HepG2 (cell line): ENCODE measurements around the gene TMEM132D. TPM values are rescaled to one million over a fixed set of nuclear protein-coding genes. Genes with fewer than 3 reads are reported as not detected.

ENCODE experiments used
- ATAC-seq: fragments of 200-7000 bp; cut with Tn5 transposase; 3 replicates; pipeline ENCODE4 v1.9.1; 2020; ENCODE audit warnings: mild to moderate bottlenecking, moderate library complexity
- BruUV-seq: library from RNA; stranded (reverse); fragments of 400-500 nt; replicated peaks from 2 replicates; lab custom pipeline; 2021; lab: Mats Ljungman, UMichigan
- CTCF ChIA-PET: fragments of 300-600 bp; formaldehyde crosslinking; extraction: SDS; loops from one replicate; lab custom pipeline; 2021; ENCODE audit warnings: low total read pairs, inconsistent platforms, low intra/inter-chr PET ratio; lab: Yijun Ruan, JAX
- POLR2A ChIA-PET: fragments of 350-600 bp; sonication (Branson Sonifier 250); formaldehyde crosslinking; loops from one replicate; lab custom pipeline; 2020; ENCODE audit warnings: antibody characterized with exemption, inconsistent platforms; lab: Yijun Ruan, JAX
- DNase-seq: peaks from one replicate; pipeline ENCODE4 v3.0.0-alpha.2; 2015; ENCODE audit warnings: low spot score
- FAIRE-seq: peaks from 3 replicates; lab custom pipeline; 2011; peaks lifted over from hg19 to GRCh38; lab: Jason Lieb, UNC
- H2AFZ ChIP-seq: one replicate; pipeline ENCODE4 v1.6.1; 2011; ENCODE audit warnings: low read length, inconsistent platforms
- H3K27ac ChIP-seq: fragments of 300-600 bp; 3 replicates; pipeline ENCODE4 v1.8.0; 2011; ENCODE audit warnings: mixed run types, mild to moderate bottlenecking, mixed read lengths, low read length, inconsistent platforms; ENCODE audit not compliant: insufficient read depth; ENCODE audit errors: extremely low read length
- H3K27me3 ChIP-seq, 2 experiments: fragments of 200-600 bp in 1 of 2; 2 replicates in 1 of 2; 3 replicates in 1 of 2; pipeline versions ENCODE4 v1.6.0 to v1.8.0; 2011; ENCODE audit warnings: low read length in 2 of 2, mild to moderate bottlenecking in 2 of 2, moderate library complexity in 2 of 2, inconsistent platforms in 1 of 2; ENCODE audit not compliant: insufficient read depth in 2 of 2, control insufficient read depth in 1 of 2
- H3K36me3 ChIP-seq, 2 experiments: fragments of 200-600 bp in 1 of 2; replicated peaks in 1 of 2; 2 replicates in 1 of 2; 3 replicates in 1 of 2; pipeline versions ENCODE4 v1.5.1 to v1.8.0; 2011; ENCODE audit warnings: low read length in 2 of 2, inconsistent platforms in 1 of 2; ENCODE audit not compliant: insufficient read depth in 2 of 2, control insufficient read depth in 1 of 2
- H3K4me1 ChIP-seq: 2 replicates; pipeline ENCODE4 v1.5.1; 2012; ENCODE audit warnings: low read length, inconsistent platforms; ENCODE audit not compliant: insufficient read depth
- H3K4me2 ChIP-seq: 2 replicates; pipeline ENCODE4 v1.6.0; 2011; ENCODE audit warnings: low read depth, low read length, inconsistent platforms
- H3K4me3 ChIP-seq, 3 experiments: fragments of 200-600 bp in 1 of 3; sonication (generic), shearing (Covaris generic) in 1 of 3; replicated peaks in 1 of 3; 2 replicates each; pipeline ENCODE4 v1.5.1; 2011 to 2016; ENCODE audit warnings: low read length in 3 of 3, inconsistent platforms in 2 of 3, low read depth in 2 of 3, mild to moderate bottlenecking in 2 of 3, control low read depth in 1 of 3, mixed read lengths in 1 of 3; ENCODE audit not compliant: insufficient read depth in 1 of 3
- H3K79me2 ChIP-seq: one replicate; pipeline ENCODE4 v1.6.1; 2011; ENCODE audit warnings: low read length, inconsistent platforms; ENCODE audit not compliant: insufficient read depth
- H3K9ac ChIP-seq: 2 replicates; pipeline ENCODE4 v1.6.0; 2011; ENCODE audit warnings: mild to moderate bottlenecking, low read depth, low read length, inconsistent platforms; ENCODE audit not compliant: insufficient read depth
- H3K9me3 ChIP-seq: 2 replicates; pipeline ENCODE4 v1.5.1; 2012; ENCODE audit warnings: mild to moderate bottlenecking, low read length
- H4K20me1 ChIP-seq: 2 replicates; pipeline ENCODE4 v1.6.0; 2011; ENCODE audit warnings: inconsistent platforms, mild to moderate bottlenecking, low read length, moderate library complexity; ENCODE audit not compliant: insufficient read depth
- ATF4 ChIP-seq, 2 experiments: fragments of 450-650 bp in 1 of 2; sonication (generic) in 1 of 2; formaldehyde crosslinking; IDR thresholded peaks; 2 replicates each; pipeline versions ENCODE4 v1.5.0 to v1.8.0; 2020 to 2022; ENCODE audit warnings: mild to moderate bottlenecking in 1 of 2, missing genetic modification reagents in 1 of 2
- ETV5 ChIP-seq: IDR thresholded peaks from 2 replicates; pipeline ENCODE4 v1.6.1; 2018; ENCODE audit warnings: missing biosample characterization, missing genetic modification reagents, inconsistent platforms, borderline replicate concordance
- HHEX ChIP-seq: IDR thresholded peaks from 2 replicates; pipeline ENCODE4 v1.6.1; 2016; ENCODE audit warnings: control low read depth
- HMGXB3 ChIP-seq: sonication (generic); formaldehyde crosslinking; IDR thresholded peaks from 2 replicates; pipeline ENCODE4 v1.4.0; 2020; ENCODE audit warnings: missing genetic modification reagents, borderline replicate concordance
- HOXA7 ChIP-seq: sonication (generic); formaldehyde crosslinking; IDR thresholded peaks from 2 replicates; pipeline ENCODE4 v1.8.1; 2022; ENCODE audit warnings: mild to moderate bottlenecking, missing genetic modification reagents, moderate library complexity
- THYN1 ChIP-seq: sonication (generic); formaldehyde crosslinking; IDR thresholded peaks from 2 replicates; pipeline ENCODE4 v1.8.1; 2023; ENCODE audit warnings: low read depth, mild to moderate bottlenecking, moderate library complexity, missing genetic modification reagents, borderline replicate concordance
- ZFP82 ChIP-seq: sonication (generic); formaldehyde crosslinking; IDR thresholded peaks from 2 replicates; pipeline ENCODE4 v1.5.1; 2020; ENCODE audit warnings: mild to moderate bottlenecking, missing genetic modification reagents, borderline replicate concordance
- WGBS: methylation state at CpG from one replicate; pipeline ENCODE4 v1.1.6; 2017; ENCODE audit warnings: low lambda C conversion rate; 5-methylcytosine and 5-hydroxymethylcytosine counted together
- in situ Hi-C: cut with HindIII; loops from 2 replicates; pipeline ENCODE4 v1.10.0; 2017; ENCODE audit warnings: low pct_unique_long_range_greater_than_20kb; ENCODE audit not compliant: extremely low pct_ligation_motif_present
- intact Hi-C: fragments of 100-400 bp; cut with micrococcal nuclease; formaldehyde crosslinking; loops from one replicate; pipeline ENCODE4 v1.10.0; 2022; ENCODE audit not compliant: unreplicated experiment
- polyA plus RNA-seq, 8 experiments: library from polyadenylated mRNA; depleted of rRNA in 3 of 8; stranded (reverse) in 7 of 8; unstranded in 1 of 8; fragments of >200 nt; fragmentation: Illumina TruSeq in 4 of 8; extraction: Trizol in 4 of 8; gene quantifications; 2 replicates each; pipeline versions ENCODE4 v1.2.1 to v1.2.3, GENCODE V29; 2011 to 2016; ENCODE audit warnings: low read depth in 4 of 8, missing spikeins in 1 of 8, mixed read lengths in 1 of 8; ENCODE audit not compliant: insufficient read depth in 1 of 8
- total RNA-seq, 5 experiments: library from RNA; depleted of rRNA; stranded (reverse); fragments of >200 nt; fragmentation: Illumina TruSeq; extraction: Trizol; gene quantifications; 2 replicates each; pipeline ENCODE4 v1.2.3, GENCODE V29; 2016; ENCODE audit warnings: low read depth in 1 of 5
- TF ChIP-seq, protein P1 (sequence below): sonication (generic); formaldehyde crosslinking; IDR thresholded peaks from 2 replicates; pipeline ENCODE4 v1.8.0; 2022; ENCODE audit warnings: mild to moderate bottlenecking, missing genetic modification reagents; ENCODE audit not compliant: insufficient replicate concordance

Gene TMEM132D
- total and polyA plus RNA-seq, 2 of the 13 experiments (the other 11 are each of a cell fraction or from before 2014, with no cell fraction given), result not detected

GRCh38 chr12:129101816-129102215 is 802.0 kb downstream of the TMEM132D start:
- no peak for FAIRE-seq
- no peak overlapping the region for H2AFZ ChIP-seq
- ATAC-seq, result no peak
- H3K79me2 ChIP-seq, result no peaks in the 10 kb centered on the region
- BruUV-seq, result no TSS peak
- intact Hi-C loops, result no loop called here
- no peak overlapping the region for H3K9ac ChIP-seq
- H3K27me3 ChIP-seq, result no peaks in the 10 kb centered on the region; a peak in 1 of 5 replicates
- no peak overlapping the region for H3K4me3 ChIP-seq
- TF ChIP-seq HHEX (no peak), HMGXB3 (CRISPR knock-in tag) (no peak), THYN1 (no peak), HOXA7 (CRISPR knock-in tag) (no peak), ZFP82 (CRISPR knock-in tag) (no peak), ETV5 (CRISPR knock-in tag) (no peak), ATF4 (CRISPR knock-in tag; IDR thresholded peaks at IDR 0.05) (no peak)
- TF ChIP-seq, protein P1, sequence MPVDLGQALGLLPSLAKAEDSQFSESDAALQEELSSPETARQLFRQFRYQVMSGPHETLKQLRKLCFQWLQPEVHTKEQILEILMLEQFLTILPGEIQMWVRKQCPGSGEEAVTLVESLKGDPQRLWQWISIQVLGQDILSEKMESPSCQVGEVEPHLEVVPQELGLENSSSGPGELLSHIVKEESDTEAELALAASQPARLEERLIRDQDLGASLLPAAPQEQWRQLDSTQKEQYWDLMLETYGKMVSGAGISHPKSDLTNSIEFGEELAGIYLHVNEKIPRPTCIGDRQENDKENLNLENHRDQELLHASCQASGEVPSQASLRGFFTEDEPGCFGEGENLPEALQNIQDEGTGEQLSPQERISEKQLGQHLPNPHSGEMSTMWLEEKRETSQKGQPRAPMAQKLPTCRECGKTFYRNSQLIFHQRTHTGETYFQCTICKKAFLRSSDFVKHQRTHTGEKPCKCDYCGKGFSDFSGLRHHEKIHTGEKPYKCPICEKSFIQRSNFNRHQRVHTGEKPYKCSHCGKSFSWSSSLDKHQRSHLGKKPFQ (CRISPR knock-in tag), result no peak
- TF ChIP-seq, all 625 proteins: peak for 0
- H3K36me3 ChIP-seq, result no peaks in the 10 kb centered on the region
- ChIA-PET POLR2A (no interaction called here), CTCF (no interaction called here)
- WGBS, result 44% methylated on average over 5 of the region's 5 CpGs
- no peaks in the 10 kb centered on the region for H4K20me1 ChIP-seq
- in situ Hi-C loops, result no loop called here
- H3K4me2 ChIP-seq, result no peak overlapping the region
- H3K4me1 ChIP-seq, result no peaks in the 10 kb centered on the region
- H3K9me3 ChIP-seq, result no peaks in the 10 kb centered on the region
- no peak for DNase-seq
- no peak overlapping the region for H3K27ac ChIP-seq
